HG02678 (cell line): ENCODE data around the gene ATP11A.

ENCODE experiments used
- ATAC-seq: cut with Tn5 transposase; IDR thresholded peaks from one replicate; pipeline ENCODE4 v1.9.1; 2021; ENCODE audit warnings: mild to moderate bottlenecking, moderate library complexity; ENCODE audit not compliant: unreplicated experiment

ATP11A gene

GRCh38 chr13:112917056-112917664 is 227.3 kb downstream of the ATP11A start:
- ATAC-seq, result no peak

GRCh38 chr13:112917737-112918136 is 227.9 kb downstream of the ATP11A start:
- ATAC-seq, result no peak

- ATAC-seq, result no peak
Observed at GRCh38 chr13:112918266-112918665, 228.4 kb downstream of the ATP11A start.

- ATAC-seq, result no peak
Observed at GRCh38 chr13:112918746-112919145, 228.9 kb downstream of the ATP11A start.

GRCh38 chr13:112923962-112924361 is 234.1 kb downstream of the ATP11A start:
- ATAC-seq, result no peak

- ATAC-seq, result no peak
Observed at GRCh38 chr13:112924365-112924764, 234.5 kb downstream of the ATP11A start.

- ATAC-seq, result no peak
Observed at GRCh38 chr13:112926003-112926402, 236.2 kb downstream of the ATP11A start.

GRCh38 chr13:112926993-112927392 is 237.2 kb downstream of the ATP11A start:
- ATAC-seq, result no peak

GRCh38 chr13:112928020-112928971 is 238.5 kb downstream of the ATP11A start:
- ATAC-seq, result no peak

- ATAC-seq, result no peak
Observed at GRCh38 chr13:112928972-112929782, 239.3 kb downstream of the ATP11A start.

GRCh38 chr13:112929783-112930055 is 239.9 kb downstream of the ATP11A start:
- ATAC-seq, result no peak

GRCh38 chr13:112930192-112930591 is 240.4 kb downstream of the ATP11A start:
- ATAC-seq, result no peak

GRCh38 chr13:112931028-112931934 is 241.4 kb downstream of the ATP11A start:
- no peak for ATAC-seq

GRCh38 chr13:112932971-112933370 is 243.1 kb downstream of the ATP11A start:
- no peak for ATAC-seq

GRCh38 chr13:112933649-112934048 is 243.8 kb downstream of the ATP11A start:
- no peak for ATAC-seq

GRCh38 chr13:112934078-112934477 is 244.2 kb downstream of the ATP11A start:
- no peak for ATAC-seq
